NCI-H128 (cell line): ENCODE measurements around the gene KLB.
"Not testable (repeated sequence)": the region's sequence is repeated elsewhere in the genome, so short reads cannot be mapped to it uniquely, and the experiment has no call there.

ENCODE experiments used
- DNase-seq: peaks from one replicate; lab custom pipeline; 2025; ENCODE audit not compliant: unreplicated experiment; lab: John Stamatoyannopoulos, UW

Gene KLB

DNA sequence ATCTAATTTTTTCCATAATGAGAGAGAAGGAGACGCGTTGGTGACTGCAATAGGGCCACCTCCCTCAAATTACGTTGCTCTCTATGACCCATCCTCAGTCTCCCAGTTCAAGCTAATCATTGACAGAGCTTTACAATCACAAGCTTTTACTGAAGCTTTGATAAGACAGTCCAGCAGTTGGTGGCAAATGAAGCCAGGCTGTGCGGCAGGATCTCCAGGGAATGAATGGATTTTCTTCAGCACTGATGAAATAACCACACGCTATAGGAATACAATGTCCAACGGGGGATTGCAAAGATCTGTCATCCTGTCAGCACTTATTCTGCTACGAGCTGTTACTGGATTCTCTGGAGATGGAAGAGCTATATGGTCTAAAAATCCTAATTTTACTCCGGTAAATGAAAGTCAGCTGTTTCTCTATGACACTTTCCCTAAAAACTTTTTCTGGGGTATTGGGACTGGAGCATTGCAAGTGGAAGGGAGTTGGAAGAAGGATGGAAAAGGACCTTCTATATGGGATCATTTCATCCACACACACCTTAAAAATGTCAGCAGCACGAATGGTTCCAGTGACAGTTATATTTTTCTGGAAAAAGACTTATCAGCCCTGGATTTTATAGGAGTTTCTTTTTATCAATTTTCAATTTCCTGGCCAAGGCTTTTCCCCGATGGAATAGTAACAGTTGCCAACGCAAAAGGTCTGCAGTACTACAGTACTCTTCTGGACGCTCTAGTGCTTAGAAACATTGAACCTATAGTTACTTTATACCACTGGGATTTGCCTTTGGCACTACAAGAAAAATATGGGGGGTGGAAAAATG is at the start of gene KLB:
Gene KLB (plus strand): TSS at position 168 of the 821 bp plus-strand sequence. CDS start 20 bp downstream, at position 188.
- no peak for DNase-seq

DNA sequence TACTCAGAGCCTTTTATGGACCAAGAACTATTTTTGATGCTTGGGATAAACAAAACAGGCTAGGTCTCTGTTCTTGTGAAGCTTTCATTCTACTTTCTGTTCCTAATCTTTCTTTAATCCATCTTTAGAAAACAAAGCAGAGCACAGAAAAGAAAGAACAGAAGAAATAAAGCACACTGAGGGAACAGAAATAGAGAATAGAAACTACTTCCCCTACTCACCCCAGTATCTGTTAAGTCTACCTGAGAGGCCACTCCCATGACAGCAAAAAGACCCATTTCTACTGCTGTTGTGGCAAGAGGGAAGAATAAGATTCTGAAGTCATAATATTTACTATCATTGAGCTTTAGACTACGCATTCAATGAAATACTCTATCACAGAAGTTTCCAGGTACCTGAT is 49.7 kb upstream of the KLB start:
- DNase-seq: no peak

DNA sequence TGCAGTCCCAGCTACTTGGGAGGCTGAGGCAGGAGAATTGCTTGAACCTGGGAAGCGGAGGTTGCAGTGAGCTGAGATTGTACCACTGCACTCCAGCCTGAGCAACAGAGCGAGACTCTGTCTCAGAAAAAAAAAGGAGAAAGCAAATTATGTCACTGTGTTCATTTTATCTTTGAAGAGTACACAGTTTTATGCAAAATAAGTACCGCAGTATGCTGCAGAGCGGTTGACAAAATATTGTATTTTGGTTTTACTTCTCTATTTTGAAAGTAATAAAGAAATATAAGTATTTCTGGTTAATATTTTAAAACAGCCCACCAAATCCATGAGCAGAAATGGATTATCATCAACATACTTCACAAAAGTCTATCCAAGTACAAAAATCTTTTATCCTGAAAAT is 46.1 kb upstream of the KLB start:
- not testable (repeated sequence) for DNase-seq

DNA sequence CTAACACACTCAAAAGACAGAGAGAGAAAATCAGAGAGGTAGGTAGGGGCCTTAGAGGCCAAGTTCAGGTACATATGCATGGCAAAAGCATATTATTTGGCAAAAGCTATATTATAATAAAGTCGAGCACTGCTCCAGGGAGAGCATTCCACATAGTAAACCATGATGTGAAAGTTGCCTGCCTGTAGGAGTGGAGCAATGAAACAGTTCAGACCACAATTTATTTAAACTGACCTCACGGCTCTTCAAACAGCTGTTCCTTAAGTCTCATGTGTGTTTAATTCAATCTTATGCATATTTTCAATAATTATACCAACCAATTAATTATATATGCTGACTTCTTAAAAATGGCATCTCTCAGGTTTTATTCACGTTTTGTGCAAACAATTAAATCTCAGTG is 43.9 kb upstream of the KLB start:
- no peak for DNase-seq

DNA sequence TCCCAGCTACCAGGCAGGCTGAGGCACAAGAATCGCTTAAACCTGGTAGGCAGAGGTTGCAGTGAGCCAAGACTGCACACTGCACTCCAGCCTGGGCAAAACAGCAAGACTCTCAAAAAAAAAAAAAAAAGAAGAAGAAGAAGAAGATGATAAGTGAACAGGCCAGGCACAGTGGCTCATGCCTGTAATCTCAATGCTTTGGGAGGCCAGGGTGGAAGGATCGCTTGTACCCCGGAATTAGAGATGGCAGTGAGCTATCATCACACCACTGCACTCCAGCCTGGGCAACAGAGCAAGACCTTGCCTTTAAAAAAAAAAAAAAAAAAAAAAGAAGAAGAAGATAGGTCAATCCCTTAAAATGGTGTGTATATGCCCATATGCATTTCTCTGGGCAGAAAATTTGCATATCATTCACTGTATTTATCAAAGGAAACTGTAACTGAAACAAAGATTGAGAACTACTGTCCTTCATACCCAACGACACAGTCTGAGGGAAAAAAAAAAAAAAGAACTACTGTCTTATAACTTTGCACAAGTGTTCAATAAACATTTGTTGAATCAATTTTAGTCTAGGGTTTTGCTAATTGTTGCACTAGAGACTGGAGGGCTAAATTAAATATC is 42.8 kb upstream of the KLB start:
- DNase-seq: no peak

DNA sequence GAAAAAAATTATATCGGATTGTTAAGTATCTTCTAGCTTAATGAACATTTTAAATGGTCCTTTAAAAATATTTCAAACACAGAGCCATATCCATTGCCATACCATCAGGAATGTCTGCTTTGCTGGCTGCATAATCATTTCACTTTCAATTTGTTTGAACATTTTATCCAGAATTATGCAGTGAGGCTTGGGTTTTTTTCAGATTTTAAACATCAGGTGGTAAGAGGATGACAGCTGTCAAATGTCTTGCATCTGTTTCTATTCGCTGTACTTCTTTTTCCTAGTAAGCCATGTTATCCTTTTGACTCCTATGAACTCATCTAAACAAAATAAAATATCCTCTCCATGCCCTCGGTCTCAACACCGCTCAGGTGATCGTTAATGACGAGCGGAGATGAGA is 41.4 kb upstream of the KLB start:
- DNase-seq: no peak

DNA sequence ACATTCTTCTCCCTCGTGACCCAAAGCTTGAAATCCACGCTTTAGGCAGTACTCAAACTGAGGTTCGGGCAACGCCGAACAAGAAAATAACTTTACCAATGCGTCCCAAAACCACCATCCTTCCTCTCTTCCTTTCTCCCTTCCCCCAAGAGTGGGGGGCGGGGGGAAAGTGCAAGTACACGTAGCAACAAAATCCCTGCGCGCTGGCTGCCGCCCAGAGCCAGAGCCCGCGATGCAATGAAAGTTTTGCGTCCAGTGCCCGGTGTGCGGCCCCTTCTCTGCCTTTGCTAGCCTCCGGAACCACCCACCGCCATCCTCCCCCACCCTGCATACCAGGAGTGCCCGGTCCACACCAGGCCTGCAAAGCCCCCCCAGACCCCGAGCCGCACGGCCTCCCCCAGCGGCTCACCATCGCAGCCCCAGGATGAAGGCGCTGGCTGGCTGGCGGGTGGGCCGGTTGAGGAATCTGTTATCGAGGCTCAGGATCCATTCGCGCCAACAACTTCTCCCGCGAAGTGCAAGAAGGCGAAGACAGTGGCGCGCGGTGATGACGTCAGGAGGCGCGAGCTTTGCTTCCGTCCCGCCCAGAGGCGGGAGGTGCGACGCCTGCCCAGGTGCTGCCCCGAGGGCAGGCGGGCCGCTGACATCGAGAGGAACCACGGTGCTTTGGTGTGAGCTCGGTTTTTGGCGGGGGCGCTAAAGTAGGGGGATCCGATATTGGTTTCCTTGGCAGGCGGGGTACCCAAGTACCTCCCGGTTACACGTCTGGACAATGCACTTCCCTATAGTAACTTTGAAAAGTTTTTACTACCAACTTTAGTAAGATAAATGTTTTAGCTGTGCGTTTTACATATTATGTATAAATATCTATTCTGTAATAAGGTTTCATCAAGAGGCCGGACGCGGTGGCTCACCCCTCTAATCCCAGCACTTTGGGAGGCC is 40.6 kb upstream of the KLB start, which contains the start of gene RFC1:
Gene RFC1 (minus strand): TSS at position 533 of the 942 bp plus-strand sequence. CDS start 121 bp downstream, at position 412.
- peak; percentile 41 for DNase-seq

DNA sequence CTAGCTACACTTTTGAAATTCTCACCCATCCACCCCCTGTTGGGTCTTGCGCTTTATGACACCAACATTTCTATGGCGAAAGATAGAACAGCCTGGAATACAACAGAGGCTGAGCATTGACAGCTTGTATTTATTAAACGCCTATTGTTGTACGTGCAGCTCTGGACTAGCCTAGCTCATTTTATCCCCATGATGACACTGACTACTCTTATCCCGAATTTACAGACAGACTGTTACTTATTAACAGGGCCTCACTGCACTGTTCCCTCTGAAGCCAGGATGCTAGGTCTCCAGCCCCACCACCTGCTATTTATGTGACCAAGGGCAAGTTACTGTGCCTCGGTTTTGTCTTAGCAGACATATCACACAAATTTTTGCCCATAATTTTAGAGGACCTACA is 39.6 kb upstream of the KLB start:
- no peak for DNase-seq

DNA sequence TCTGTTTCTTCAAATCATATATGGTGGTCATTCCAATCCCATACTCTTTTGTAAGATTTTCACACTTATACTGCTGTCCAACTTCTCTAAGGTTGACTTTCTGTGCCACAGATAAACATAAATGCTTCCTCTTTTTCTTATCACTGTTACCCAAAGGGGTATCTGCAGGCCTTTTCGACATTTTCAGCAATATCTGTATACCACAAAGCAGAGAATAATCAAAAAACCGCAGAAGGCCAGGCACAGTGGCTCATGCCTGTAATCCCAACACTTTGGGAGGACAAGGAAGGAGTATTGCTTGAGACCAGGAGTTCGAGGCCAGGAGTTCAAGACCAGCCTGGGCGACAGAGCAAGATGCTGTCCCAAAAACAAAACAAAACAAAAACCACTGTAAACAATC is 37.4 kb upstream of the KLB start:
- DNase-seq: no peak

DNA sequence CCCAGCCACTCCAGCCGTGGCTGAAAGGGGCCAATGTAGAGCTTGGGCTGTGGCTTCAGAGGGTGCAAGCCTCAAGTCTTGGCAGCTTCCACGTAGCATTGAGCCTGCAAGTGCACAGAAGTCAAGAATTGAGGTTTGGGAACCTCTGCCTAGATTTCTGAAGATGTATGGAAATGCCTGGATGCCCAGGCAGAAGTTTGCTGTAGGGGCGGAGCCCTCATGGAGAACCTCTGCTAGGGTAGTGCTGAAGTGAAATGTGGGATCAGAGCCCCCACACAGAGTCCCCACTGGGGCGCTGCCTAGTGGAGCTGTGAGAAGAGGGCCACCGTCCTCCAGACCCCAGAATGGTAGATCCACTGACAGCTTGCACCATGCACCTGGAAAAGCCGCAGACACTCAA is 35.5 kb upstream of the KLB start:
- DNase-seq: not testable (repeated sequence)

DNA sequence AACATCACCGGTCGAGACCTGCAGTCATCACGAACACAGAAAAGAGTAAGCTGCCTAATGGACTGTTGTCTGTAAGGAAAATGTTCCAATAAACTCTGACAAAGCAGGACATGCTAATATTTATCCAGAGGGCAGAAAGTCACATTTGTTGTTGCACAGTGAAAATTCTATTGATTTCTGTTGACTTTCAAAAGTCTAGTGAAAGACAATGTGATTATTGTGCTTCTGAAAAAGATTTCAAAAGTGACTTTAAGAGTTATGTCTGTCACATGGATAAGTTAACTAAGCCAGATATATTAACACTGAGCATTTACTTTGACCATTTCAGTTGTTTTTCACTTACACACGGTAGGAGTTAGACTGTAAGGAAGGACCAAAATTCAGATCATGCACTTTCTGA is 31.3 kb upstream of the KLB start:
- no peak for DNase-seq

DNA sequence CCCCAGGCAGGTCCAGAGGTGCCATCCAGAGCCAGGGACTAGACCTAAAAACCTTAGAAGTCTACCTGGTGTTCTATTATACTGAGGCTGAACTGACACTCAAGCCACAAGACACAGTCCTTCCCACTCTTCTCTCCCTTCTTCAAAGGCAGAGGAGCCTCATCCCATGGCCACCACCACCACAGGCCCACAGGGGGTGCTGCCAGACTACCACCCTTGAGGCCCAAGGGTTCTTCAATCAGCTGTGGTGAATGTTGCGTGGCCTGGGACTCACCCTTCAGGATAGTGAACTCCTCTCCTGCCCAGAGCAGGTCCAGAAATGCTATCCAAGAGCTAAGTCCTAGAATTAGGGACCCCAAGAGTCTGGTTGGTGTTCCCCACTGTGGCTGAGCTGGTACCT is 23.0 kb upstream of the KLB start:
- no peak for DNase-seq

DNA sequence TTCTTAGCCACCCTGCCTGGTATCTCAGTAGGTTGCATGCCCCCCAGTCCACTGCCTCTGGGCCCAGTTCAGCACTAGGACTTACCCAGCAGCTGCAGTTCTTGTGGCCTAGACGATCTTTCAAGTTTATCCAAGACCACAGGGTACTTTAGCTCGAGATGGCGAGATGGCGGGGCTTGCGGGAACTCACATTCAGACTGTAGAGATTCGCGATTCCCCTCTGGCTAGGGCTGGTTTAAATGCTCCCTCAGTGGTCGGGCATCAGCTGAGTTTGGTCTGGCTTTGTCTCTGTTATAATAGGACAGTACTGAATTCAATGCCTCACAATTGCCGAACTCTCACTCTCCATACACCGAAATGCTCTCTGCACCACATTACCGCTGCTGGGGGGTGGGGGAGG is 22.2 kb upstream of the KLB start:
- DNase-seq: no peak

DNA sequence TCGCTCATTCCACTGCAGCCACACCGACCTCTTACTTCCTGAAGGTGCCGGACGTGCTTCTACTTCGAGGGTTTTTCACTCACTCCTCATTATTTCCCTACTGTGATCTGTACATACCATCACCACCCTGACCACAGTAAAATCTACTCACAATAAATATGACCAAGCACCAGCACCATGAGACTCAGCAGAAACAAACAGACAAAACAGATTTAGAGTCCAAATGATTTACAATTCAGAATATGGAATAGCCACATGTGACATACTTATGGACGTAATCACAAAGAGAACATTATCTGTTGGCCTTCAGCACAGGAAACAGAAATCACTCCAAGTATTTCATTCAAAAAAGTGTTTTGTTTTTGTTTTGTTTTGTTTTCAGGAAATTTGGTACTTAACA is 16.1 kb upstream of the KLB start:
- no peak for DNase-seq

DNA sequence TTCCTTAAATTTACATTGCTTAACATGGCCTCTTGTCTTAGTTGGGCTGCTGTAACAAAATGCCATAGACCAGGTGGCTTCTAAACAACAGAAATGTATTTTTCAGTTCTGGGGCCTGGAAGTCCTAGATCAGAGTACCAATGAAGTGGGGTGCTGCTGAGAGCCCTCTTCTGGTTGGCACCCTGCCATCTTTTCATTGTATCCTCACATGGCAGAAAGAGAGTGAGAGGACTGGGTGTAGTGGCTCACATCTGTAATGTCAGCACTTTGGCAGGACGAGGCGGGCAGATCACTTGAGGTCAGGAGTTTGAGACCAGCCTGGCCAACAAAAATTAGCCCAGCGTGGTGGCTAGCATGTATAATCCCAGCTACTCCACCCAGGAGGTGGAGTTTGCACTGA is 12.0 kb upstream of the KLB start:
- peak; percentile 2 for DNase-seq

DNA sequence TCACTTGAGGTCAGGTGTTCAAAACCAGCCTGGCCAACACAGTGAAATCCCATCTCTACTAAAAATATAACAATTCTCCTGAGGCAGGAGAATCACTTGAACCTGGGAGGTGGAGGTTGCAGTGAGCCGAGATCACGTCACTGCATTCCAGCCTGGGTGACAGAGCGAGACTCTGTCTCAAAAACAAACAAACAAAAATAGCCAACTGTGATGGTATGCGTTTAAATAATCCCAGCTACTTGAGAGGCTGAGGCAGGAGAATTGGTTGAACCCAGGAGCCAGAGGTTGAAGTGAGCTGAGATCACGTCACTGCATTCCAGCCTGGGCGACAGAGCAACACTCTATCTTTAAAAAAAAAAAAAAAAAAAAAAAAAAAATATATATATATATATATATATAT is 5.1 kb upstream of the KLB start:
- DNase-seq: not testable (repeated sequence)

DNA sequence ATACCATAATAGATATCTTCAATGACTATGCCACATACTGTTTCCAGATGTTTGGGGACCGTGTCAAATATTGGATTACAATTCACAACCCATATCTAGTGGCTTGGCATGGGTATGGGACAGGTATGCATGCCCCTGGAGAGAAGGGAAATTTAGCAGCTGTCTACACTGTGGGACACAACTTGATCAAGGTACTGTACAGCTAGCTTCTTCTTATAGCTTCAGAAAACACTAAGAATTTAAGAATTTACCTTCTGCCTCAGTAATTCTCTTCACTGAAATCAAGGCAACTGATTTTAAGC is 805 bp downstream of the KLB start:
- no peak for DNase-seq

DNA sequence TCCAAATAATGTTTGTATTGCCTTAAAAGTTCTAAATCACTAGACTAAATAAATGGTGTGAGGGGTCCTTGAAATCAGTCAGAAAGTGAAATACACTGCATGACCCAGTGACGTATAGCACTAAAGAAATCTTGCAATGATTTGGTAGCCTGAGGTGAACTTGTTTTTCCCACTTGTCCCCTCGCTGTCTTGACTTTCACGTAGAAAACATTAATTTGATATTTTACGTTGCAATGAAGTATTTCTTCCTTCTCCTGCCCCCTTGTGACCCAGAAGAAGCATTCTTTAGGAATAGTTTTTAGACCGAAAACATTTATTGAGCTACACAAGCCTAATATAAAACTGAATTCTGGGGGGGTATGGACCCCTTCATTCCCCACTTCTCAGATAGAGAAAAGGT is 3.7 kb downstream of the KLB start:
- no peak for DNase-seq

DNA sequence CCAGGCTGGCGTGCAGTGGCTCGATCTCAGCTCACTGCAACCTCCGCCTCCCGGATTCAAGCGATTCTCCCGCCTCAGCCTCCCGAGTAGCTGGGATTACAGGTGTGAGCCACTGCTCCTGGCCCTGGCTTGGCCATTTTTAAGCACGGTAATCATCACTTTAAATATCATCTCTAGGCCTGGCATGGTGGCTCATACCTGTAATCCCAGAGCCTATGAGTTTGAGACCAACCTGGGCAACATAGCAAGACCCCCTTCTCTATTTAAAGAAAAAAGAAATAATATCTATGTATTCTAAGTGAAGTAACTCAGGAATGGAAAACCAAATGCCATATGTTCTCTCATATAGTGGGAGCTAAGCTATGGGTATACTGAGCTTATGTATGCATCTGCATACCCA is 4.8 kb downstream of the KLB start:
- DNase-seq: not testable (repeated sequence)

DNA sequence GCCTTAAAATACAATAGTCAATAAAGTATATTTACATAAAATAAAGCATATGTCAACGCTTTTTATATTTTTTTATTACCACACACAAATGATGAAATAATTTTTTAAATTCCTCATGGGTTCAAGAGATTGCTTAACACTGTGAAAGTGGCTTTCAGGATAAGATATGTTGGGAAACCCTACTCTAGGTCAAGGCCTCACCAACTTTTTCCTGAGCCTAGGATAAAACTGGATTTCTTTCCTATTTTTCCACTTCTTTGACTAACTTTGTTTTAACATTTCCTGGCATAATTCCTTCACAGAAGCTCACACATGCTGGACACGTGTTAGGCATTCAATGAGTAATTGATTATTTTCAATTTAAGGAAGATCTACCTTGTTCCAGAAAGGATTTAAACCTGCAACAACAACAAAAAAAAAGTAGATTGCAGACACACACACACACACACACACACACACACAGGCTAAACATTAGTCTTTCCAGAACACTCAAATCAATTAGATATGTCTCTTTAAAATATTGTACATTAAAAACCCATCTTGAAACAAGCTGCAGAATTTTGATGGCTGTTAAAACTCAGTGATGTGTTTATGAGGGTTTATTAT is 9.1 kb downstream of the KLB start:
- no peak for DNase-seq

DNA sequence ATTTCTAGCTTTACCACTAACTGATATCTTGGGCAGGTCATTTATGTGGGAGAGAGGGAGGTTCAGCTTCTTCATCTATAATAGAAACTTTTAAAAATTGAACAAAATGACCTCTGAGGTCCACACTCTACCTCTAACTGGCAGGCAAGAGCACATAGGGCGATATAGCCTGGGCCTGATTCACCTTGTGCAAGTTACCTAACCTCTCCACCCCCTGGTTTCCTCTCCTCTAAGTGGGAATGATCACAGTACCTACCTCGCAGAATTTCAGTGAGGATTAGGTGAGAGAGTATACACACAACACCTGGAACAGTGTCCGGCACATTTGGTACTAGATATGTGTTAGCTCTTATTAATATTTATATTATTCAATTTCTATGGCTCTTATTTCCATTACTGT is 15.5 kb downstream of the KLB start:
- no peak for DNase-seq
